Measurements from ENCODE around the gene THRA.

THRA gene

GRCh38 chr17:40062329-40063186 lies at the start of gene THRA:
TSS of gene THRA (plus strand) at chr17:40062965. CDS start at chr17:40074489, 11,524 bp downstream.
- peak; percentile 61 for DNase-seq

- no peak for DNase-seq
Observed at GRCh38 chr17:40014375-40014980, 48.3 kb upstream of the THRA start.

- no peak for DNase-seq
Observed at GRCh38 chr17:40015005-40015997, 47.5 kb upstream of the THRA start, which contains the start of gene CSF3. TSS of gene CSF3 (plus strand) at chr17:40015440. CDS start at chr17:40015475, 35 bp downstream.

- DNase-seq = no peak
Observed at GRCh38 chr17:40015998-40016985, 46.5 kb upstream of the THRA start.

- DNase-seq = no peak
Observed at GRCh38 chr17:40017422-40018080, 45.2 kb upstream of the THRA start.

GRCh38 chr17:40018211-40019121 lies 44.3 kb upstream of the THRA start:
- DNase-seq = no peak

DNA sequence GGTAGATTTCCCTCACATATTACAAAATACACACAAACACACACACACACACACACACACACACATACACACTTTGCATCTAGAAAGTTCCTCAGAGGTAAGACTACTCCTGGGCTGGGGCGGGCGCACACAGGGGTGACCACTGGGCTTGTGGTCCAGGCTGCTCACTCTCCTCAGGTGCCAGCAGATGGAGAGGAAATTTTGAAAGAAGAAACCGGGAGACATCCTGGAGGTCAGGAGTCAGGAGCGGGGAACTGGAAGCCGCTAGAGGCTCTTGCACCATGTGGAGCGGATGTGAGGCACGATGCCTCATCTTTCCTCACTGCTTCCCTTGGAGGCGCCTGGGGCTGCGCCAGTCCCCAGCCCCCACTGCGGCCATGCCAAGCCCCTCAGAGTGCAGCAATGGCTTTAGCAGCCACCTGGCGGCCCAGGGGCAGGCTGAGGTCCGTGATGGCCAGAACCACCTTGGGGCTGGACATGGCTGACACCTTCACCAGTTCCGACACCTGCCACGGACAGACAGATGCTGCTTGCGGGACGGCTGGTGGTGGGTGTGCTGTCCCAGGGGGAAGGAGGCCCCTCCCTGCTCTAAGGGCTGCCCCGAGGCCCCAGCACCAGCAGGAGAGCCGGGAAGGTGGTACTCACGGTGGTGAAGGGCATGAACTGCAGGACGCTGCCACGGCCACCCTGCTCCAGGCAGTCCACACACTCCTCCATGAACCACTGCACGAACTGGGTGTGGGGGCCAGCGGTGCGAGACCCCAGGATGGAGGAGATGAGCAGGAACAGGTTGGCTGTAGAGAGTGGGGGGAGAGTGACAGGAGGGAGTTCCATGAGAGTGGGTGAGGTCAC lies 43.4 kb upstream of the THRA start:
- no peak for DNase-seq

DNA sequence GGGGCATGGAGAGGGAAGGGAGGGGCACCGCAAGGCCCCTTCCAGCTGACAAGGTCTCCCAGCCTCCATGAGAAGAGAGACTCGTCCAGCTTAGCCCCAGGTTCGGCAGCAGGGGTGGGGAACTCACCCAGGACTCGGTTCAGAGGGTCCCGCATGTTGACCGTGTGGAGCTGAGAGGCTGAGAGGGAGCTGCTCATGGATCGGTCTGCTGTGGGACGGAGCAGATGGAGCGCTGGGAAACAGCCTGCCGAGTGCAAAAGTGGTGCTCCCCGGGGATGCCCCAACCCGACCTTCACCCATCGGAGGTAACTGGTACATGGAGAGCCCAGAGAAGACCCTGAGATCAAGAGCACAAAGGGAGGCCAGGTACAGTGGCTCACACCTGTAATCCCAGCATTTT lies 42.6 kb upstream of the THRA start:
- DNase-seq = no peak

- no peak for DNase-seq
Observed at GRCh38 chr17:40021451-40021971, 41.3 kb upstream of the THRA start.

DNA sequence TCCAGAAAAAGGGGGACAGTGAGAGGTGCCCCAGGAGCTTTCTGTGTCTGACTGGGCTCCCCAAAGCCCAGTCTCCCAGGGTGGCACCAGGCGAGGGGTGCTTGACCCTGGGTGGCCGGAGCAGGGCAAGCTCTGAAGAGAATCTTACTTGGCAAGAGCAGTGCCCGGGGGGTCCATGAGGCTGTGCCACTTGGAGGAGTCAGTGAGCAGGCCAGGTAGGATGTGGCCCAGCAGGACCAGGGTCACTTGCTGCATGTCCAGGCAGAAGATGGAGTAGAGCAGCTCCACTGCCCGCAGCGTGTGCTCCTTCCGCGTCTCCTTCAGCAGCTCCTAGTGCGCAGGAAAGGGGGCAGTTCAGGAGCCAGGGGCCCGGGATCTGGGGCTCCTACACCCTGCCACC lies 40.3 kb upstream of the THRA start:
- no peak for DNase-seq

DNA sequence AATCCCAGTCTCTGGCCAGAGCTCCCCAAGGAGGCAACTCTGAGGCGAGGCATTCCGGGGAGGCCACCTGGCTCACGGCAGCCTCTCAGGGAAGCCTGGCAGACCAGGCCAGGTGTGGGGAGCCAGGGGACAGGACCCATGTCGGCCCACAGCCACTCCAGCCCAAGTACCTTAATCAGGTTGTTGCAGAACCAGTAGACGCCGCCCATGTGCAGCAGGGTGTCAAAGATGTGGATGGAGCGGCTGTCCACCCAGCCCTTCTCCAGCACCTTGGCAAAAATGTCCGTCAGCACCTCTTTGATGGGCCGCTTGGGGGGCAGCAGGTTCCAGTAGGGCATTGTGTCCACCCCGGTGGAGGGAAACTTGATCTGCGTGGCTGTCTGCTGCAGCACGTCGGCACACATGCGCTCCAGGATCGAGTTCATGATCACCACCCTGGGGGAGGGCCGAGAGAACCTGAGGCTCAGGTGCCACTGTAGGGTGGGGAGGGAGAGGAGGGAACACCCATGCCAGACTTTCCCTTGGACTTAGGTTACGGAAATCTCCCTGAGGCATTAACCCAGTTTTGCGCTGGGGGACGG lies 39.7 kb upstream of the THRA start:
- DNase-seq = no peak

DNA sequence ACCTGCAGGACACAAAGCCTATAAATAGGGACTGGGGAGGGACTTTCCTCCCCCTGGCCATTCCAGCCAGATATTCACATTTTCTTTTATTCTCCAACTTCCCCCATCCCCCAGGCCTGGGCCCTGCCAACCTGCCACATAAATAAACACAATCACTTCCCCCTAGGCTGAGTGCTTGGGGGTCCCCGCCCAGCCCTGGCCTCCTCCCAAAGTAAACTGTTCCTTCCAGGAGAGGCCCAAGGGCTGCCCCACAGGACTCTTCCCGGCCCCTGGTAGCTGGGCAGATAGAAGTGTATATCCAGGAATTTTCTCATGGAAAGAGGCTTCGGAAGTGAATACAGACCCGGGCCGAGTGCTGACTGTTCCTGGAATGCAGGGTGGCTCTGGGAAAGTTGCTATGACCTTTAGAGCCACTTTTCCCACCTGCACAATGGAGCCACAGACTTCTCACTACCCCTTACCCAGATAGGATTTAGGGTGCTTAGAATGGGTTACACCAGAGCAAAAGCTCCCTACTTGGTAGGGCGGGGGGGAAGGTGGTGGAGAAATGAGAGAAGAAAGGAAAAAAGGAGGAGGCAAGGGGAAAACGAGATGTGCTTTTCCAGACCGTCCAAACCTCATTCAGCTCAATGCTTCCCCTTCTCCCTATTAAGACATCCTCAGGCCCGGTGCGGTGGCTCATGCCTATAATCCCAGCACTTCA lies 39.0 kb upstream of the THRA start:
- DNase-seq = no peak

DNA sequence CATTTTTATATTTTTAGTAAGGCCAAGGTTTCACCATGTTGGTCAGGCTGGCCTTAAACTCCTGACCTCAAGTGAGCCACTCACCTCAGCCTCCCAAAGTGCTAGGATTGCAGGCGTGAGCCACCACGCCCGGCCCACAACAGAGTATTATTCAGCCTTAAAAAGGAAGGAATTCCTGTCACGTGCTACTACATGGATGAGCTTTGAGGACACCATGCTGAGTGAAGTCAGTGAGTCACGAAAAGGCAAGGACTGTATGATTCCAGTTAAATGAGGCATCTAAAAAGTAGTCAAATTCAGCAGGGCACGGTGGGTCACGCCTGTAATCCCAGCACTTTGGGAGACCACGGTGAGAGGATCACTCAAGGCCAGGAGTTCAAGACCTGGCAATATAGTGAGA lies 37.9 kb upstream of the THRA start:
- no peak for DNase-seq

DNA sequence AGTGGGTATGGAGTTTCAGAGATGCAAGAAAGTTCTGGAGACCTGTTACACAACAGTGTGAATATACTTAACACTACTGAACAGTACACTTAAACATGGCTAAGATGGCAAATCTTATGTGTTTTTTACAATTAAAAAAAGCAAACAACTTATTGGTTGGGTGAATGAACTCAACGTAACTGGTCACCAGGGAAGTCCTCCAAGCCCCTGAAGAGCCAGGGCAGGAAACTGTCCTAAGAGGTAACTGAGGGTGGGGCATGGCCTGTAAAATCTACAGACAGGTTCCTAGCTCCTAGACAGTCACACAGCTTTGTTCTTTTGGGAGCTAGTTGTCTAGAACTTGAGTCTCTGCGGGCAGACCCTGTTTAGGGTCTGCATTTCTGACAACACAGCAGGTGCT lies 37.2 kb upstream of the THRA start:
- no peak for DNase-seq

DNA sequence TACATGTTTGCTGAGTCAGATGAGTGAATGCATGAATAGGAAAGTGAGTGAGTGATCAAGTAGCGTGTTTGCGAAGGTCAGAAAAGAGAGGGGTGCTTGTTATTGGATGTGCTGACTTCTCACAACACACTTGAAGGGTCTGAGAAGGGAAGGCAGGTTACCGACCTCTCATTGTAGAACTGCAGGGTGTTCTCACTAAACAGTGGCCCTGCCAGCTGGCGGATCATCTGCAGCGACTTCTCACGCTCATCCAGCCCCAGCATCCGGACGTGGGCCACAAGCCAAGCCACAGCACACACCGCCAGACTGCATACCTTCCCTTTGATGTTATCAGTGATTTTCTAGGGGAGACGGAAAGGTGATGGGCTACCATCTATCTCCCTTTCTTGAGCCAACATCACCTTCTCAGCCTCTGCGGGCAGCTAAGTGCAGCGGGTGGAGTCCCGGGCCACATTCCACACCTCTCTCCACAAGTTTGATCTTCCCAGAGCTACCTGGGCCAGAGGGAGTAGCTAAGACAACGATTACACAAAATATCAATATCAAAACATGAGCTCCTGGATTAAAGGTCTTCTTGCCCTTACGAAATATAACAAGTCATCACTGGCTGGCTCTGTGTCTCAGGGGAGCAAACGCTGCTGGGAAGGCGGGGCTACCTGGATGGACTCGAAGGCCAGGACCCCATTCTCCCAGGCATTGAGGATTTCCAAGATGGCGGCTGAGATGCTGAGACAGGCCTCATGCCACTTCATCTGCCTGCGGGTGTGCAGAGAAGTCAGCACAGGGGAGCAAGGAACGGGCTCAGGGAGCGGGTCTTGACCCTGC lies 36.6 kb upstream of the THRA start:
- DNase-seq = peak; percentile 56

GRCh38 chr17:40026816-40027613 lies 35.8 kb upstream of the THRA start:
- peak; percentile 60 for DNase-seq

Measured in activated effector memory CD4-positive, alpha-beta T cell treated with Interleukin-2 at 50 U/mL for 16 hours (primary cell).